Panc1 (cell line): ENCODE measurements around the gene SRSF4.

ENCODE experiments used
- CTCF ChIP-seq: fragments of 450-650 bp; IDR thresholded peaks from 2 replicates; pipeline ENCODE4 v1.5.1; 2017; ENCODE audit warnings: mild to moderate bottlenecking
- TCF7L2 ChIP-seq: IDR thresholded peaks from 2 replicates; pipeline ENCODE4 v1.6.1; 2011; ENCODE audit warnings: mild to moderate bottlenecking, low read depth, low read length, inconsistent platforms

- TF ChIP-seq CTCF (no peak), TCF7L2 (no peak)
These were observed 14.2 kb upstream of the SRSF4 start for GRCh38 chr1:29195881-29196291.
